Activated naive CD8-positive, alpha-beta T cell treated with anti-CD3 and anti-CD28 coated beads, Interleukin-2, amount 50 U/mL, for 16 hours (primary cell): ENCODE measurements around the gene GPRC5A.

ENCODE experiments used
- DNase-seq: peaks from one replicate; pipeline ENCODE4 v3.0.0-alpha.2; 2020; ENCODE audit warnings: low read depth, low spot score

Gene GPRC5A

DNA sequence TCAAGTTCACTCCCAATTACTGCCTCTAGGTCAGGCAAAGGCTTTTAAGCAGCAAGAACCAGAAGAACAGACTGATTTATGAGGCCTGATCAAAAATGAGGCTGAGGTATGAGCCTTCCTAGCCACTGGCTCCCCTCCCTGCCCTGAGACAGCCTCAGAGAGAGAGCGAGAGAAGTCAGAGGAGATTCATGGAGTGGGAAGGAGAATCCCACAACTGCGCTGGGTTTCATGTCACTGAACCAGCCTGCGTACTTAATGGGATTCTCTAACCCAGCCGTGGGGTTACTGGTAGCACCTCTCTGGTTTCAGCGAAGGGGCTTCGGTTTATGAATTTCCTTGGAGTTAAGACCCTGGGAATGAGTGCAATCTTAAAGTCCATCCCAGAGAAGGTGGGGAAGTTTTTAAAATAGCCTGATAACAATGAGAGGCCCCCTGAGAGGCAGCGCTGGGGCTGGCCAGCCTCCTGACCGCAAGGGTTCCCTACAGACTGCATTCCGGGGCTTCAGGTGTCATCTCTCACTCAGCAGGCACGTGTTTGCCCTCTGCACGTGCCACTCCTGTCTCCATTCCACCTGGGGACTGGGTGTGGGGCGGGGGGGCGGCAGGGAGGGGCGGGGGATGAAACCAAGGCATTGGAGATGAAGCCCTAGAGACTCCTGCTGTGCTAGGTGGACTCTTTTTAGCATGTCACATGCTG, 6.1 kb upstream of the GPRC5A start:
- no peak for DNase-seq

DNA sequence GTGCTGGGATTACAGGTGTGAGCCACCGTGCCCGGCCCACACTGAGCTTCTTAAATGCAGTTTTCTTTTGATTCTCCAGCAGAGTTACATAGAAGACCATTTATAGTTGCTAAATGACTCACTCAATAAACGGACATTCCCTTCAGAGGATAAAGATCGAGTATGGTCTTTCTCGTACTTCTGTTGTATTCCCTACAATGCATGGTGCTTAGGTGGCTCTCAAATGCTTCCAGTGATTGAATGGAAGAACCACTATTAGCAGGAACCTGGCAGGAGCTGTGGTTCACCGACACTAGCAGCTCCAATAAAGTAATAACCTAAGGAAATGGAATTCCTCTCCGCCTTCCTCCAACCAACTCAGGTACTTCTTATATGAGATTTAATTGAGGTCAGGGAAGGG, 3.9 kb upstream of the GPRC5A start:
- no peak for DNase-seq

DNA sequence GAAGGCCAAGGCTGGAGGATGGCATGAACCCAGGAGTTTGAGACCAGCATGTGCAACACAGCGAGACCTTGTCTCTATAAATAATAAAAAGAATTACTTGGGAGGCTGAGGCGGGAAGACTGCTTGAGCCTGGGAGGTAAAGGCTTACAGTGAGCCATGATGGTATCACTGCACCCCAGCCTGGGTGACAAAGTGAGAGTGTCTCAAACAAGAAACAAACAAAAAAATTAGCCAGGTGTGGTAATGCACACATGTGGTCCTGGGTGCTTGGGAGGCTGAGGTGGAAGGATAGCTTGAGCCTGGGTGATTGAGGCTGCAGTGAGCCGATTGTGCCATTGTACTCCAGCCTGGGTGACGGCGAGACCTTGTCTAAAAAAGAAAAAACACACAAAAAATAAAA, 1.7 kb upstream of the GPRC5A start:
- no peak for DNase-seq

DNA sequence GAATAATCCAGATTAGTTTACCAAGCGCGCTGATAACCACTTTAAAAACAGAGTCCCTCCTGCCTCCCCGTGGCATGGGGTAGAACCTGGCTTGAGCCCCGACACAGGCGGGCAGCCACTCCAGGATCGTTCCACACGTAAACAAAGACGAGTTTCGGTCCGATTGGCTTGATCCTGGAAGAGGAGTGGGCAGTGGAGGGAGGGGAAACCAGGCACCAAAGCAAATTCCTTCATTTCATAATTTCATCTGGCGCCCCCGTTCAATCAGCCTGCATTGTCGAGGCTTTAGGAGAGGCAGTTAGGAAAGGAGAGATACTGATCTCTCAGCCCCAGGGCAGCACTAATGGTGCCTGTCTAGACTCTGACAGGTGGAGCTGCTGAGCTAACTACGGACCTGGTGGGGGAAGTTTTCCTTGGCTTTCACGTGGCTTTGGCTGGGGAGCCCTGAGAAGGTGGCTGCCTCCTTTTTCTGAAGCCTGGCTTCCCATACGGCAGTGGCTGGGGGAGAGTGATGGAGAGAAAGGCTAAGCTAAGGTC, 751 bp upstream of the GPRC5A start:
- DNase-seq: no peak

DNA sequence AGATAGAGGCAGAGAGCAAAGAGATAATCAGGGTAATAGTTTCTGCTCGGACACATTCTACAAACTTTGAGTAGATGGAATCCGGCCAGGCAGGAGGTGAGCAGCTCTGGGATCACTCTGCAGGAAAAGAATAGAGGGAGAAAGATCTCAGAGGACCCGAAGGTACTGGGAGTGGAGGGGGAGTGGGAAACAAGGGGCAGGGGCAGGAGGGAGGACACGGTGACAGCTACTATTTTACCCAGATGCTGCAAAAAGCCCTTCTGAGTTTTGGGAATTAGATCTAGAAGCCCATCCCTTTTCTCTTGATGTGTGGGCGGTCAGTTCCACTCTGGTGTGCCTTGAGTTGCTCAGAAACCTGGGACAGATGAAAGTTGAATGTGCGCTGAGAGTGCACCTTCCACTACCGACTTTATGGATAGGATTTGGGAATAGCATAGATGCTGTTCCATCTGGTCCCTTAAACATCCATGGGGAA, 556 bp downstream of the GPRC5A start:
- DNase-seq: no peak

DNA sequence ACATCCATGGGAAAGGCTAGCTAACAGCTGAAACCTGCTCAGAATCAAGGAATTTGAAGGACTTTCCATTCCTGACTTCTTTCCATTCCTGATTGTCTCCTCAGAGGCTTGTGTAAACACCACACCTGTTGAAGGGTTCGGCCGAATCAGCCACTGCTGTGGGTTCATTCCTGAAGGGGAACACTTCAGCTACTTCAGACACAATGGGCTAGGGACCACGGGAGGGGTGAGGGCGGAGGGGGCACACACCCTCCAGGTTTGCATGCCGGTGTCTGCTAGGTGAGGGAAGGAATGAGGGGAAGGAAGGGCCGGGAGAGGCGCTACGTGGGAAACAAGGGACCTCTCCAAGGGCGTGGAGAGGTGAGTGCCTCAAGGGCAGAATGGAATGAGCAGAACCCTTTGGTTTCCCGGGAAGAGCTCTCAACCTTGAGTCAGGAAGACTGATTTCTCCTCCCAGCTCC, 1.3 kb downstream of the GPRC5A start:
- DNase-seq: no peak

DNA sequence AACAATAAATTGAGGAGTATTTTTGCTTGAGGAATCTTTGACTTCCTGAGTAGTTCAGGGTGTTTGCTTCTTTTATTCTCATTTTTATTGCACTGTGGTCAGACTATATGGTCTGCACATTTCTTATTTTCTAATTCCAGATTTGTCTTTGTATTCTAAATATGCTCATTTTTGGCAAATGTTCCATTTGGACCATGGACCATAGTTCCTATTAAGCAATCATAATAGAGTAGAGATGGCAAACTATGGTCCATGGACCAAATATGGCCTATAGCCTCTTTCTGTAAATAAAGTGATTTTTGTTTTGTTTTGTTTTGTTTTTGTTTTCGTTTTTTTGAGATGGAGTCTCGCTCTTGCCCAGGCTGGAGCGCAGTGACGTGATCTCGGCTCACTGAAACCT, 2.1 kb downstream of the GPRC5A start:
- DNase-seq: no peak

DNA sequence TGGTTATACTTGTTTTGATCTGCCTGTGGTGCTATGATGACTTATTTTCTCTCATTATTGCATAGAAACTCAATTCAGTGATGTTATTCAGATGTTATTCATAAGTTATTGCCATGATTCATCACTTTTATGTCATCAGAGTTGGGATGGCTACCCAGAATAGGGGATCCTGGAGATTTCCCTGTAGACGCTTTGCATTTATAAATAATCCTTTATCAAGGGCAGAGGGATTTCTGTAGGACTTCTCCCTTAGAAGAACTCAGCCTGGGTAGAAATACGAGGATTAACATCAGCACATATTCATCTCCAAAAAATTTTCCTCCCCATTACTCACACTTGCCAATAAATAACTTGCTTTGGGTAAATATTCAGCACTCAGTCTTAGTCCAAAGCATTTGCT, 4.9 kb downstream of the GPRC5A start:
- no peak for DNase-seq

DNA sequence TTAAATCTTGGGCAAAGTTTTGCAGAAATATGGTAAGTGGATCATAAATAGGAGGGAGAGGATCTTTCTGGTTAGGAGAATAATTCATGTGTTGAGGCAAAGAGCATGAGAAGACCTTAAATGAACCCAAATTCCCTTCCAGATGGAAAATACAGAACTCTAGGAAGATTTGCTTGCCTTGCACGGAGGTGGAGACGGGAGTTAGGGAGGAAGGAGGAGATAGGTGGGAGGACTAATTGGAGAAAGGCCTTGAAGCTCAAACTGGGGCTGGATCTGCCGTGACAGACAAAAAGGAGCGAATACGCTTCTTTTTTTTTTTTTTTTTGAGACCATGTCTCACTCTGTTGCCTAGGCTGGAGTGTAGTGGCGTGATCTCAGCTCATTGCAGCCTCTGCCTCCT, 5.9 kb downstream of the GPRC5A start:
- DNase-seq: no peak

DNA sequence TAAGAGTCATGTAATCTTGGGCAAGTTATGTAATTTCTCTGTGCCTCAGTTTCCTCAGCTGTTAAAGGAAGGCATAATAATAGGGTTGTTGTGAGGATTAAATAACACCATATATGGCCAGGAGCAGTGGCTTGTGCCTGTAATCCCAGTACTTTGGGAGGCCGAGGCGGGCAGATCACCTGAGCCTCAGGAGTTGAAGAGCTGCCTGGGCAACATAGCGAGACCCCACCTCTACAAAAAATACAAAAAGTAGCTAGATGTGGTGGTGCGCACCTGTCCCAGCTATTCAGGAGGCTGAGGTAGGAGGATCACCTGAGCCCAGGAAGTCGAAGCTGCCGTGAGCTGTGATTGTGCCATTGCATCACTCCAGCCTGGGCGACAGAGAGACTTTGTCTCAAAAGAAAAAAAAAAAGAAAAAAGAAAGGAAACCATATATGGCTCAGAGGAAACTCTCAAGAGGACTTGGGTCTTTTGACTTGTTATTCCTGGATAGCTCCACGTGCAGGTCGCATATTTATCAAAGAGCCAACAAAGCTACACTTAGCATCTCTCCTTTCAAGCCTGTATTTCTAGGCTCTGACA, 6.9 kb downstream of the GPRC5A start:
- DNase-seq: no peak

DNA sequence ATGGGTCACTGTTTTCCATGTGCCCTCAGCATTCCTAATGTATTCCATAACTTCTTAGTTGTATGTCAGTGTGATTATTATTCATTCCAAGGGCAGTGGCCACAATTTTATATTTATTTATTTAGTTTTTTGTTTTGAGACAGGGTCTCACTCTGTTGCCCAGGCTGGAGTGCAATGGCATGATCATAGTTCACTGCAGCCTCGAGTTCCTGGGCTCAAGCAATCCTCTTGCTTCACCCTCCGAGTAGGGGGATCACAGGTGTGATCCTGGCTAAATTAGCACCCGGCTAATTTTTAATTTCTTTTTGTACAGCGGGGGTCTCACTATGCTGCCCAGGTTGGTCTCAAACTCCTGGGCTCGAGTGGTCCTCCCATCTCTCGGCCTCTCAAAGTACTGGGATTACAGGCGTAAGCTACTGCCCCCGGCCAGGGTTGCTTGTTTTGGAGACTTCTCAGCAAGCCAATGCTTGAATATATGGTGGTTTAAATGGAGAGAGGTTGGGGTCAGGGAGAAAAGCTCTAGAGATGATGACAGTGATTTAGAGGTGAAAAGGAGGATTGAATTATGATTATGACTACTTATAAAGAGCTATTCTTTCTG, 7.6 kb downstream of the GPRC5A start:
- DNase-seq: no peak

DNA sequence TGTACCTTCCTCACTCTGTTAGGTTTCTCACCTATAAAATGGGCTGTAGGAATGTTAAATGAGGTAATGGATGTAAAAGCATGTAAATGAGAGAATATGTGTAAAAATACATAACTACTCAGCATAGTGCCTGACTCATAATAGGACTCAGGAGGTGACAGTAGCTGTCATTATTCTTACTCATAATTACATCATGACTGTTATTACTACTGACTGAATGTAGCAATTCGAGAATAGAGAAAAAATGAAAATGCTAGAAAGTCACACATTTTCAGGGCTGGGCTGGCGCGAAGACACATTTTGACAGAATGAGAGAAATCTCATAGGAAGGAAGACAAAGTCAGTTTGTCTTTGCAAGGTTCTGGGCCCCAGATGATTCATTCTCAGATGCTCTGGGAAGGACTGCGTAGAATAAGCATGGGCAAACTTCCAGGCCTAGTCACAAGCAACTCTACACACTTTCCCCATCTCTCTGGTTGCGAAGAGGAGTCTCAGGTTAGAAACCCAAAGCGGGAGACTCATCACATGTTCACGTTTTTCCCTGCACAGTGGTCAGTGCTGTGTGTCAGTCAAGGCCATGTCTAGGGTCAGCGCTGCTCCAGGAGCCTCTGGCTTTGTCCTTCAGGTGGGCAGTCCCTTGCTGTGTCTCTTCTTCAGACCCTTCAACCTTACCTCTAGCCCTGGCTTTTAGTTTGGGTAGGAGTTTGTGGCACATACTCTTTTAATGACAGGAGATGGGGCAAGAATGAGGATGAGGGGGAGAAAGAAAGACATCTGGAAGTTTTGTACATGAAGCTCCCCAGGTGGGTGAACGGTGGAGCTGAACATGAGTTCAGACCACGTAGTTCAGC, 8.4 kb downstream of the GPRC5A start:
- no peak for DNase-seq

DNA sequence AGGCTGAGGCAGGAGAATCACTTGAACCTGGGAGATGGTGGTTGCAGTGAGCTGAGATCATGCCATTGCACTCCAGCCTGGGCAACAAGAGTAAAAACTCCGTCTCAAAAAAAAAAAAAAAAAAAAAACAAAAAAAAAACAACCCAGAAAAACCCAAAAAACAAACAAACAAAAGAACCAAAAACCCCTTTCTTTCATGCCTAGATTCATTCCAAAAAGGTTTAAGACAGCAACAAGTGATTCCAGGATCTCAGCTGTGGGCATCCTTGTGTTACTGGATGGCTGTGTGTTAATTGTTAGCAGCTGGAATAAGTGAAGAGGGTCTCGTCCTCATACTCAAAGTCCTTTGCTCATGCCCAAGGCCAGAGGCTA, 9.4 kb downstream of the GPRC5A start:
- DNase-seq: no peak

DNA sequence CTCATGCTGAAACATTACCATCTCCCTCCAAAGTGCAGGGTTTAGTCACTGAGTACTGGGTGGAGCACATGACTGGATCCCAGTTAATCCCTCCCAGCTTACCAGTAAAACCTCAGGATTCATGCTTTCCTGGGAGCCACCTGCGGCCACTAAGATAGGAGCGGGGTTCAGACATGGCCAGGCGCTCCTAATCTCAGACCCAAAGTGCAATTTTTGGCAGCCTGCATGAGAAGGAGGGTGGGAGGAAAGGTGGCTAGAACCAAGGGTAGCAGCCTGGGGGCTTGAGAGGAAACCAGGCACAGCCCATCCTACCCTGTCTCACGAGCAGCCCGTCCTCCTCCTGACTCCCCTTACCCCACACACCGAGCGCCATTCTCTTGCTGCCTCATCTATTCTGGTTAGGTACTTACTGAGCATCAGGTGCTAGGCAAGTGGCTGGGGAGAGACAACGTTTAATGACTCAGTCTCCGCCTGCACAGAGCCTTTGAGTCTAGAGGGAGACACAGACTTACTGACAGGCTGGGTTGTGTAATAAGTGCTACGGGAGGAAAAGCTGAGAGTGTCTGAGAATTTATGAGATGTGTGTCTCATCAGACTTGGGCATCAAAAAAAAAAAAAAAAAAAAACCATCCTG, 9.9 kb downstream of the GPRC5A start:
- DNase-seq: no peak

DNA sequence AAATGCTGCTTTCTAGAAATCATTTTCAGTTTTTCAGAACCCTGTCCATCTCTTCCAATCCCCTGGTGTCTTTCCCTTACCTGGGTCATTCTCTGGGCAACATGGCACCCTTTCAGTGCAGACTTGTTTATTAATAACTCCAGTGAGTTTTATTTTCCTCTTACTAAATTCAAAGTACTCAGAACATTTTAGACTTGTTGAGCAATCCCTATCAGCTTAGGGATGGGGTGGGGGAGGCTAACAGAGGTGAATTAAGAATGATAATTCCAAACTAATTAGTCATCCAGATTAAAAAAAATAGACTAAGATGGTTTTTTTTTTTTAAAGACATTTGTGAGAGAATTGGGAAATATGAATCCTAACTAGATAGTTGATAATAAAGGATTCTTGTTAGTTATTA, 10.7 kb downstream of the GPRC5A start:
- DNase-seq: no peak

DNA sequence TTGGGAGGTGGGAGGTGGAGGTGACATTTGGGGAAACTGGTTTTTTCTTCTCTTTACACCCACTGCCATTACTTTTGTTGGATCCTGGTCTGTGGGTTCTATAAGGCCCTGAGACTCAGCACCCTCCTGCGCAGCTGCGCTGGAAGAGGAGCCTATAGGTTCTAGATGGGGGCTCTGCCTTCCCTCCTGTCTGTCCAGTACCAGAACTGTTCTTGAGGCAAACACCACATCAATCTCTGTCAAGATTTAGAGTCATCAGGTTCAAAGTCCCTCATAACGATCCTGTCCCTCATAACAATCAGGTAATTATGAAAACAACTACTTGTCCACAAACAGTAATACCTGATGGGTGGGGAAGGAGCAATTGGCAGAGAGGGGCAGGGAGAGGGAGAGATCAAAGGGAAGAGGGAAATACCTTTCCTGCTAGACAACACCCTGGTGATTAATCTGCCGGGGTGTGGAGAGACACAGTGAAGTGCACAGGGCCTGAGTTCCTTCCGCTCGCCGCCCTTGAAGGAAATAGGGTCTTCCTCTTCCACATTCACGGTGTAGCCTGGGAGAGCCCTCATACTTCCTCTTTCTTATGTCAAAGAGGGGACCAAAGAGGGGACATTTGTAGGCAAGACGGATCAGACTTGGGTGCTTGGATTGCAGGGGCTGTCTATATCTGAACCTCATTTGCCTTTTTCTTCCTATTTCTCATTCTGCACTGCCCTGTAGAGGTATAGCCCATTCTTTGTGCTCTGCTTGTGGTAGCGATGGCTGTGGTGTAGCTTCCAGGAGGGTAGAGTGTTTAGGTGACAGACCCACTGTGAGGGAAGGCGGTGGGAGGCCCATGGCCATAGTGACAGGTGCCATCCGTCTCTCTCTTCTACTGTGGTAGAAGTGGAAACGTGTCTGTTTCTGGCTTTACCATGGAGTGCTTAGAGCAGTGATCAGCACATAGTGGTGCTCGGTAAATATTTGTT, 12.6 kb downstream of the GPRC5A start:
- DNase-seq: no peak

DNA sequence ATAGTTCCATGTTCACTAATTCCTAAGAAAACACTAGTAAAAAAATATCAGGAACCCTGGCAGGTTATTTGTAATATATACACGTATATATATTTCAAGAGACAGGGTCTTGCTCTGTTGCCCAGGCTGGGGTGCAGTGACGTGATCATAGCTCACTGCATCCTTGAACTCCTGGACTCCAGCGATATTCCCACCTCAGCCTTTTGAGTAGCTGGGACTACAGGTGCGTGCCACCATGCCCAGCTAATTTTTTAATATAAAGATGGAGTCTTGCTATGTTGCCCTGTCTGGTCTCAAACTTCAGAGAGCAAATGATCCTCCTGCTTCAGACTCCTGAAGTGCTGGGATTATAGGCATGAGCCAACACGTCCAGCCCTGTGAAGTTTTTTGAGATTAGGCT, 16.2 kb downstream of the GPRC5A start:
- DNase-seq: no peak

DNA sequence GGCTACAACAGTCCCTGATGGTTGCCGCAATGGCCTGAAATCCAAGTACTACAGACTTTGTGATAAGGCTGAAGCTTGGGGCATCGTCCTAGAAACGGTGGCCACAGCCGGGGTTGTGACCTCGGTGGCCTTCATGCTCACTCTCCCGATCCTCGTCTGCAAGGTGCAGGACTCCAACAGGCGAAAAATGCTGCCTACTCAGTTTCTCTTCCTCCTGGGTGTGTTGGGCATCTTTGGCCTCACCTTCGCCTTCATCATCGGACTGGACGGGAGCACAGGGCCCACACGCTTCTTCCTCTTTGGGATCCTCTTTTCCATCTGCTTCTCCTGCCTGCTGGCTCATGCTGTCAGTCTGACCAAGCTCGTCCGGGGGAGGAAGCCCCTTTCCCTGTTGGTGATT, 16.9 kb downstream of the GPRC5A start:
- no peak for DNase-seq

DNA sequence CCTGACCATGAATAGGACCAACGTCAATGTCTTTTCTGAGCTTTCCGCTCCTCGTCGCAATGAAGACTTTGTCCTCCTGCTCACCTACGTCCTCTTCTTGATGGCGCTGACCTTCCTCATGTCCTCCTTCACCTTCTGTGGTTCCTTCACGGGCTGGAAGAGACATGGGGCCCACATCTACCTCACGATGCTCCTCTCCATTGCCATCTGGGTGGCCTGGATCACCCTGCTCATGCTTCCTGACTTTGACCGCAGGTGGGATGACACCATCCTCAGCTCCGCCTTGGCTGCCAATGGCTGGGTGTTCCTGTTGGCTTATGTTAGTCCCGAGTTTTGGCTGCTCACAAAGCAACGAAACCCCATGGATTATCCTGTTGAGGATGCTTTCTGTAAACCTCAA, 17.3 kb downstream of the GPRC5A start:
- no peak for DNase-seq

DNA sequence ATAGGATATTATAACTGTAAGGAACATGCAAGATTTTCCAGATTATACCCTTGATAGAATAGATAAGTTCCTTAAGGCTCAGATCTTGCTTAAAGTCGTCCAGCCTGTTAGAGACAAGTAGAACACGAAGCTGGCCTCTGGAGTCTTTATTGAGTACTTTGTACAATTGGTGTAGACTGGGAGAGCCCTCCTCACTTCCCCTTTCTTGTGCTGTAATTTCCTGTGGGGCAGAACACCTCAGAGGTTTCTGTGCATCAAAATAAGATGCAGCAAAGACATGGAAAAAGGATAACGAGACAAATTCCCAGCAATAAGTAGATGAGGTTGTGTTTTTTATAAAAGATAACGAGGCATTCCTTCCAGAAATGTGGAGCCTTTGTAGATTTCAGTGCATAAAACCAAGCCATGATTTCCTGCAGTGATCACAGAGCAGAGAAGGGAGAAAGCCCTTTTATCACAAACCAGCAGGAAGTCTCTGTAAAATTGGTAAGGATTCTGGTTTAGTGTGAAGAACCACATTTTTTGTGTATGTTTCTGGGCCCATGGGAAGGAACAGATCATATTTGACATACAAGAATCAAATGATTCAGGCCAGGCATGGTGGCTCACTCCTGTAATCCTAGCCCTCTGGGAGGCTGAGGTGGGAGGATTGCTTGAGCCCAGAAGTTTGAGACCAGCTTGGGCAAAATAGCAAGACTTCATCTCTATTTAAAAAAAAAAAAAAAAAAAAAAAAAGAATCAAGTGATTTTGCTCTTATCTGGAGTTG, 18.0 kb downstream of the GPRC5A start:
- no peak for DNase-seq
